ENCODE measurements around the gene FAM219A.

Gene FAM219A

DNA sequence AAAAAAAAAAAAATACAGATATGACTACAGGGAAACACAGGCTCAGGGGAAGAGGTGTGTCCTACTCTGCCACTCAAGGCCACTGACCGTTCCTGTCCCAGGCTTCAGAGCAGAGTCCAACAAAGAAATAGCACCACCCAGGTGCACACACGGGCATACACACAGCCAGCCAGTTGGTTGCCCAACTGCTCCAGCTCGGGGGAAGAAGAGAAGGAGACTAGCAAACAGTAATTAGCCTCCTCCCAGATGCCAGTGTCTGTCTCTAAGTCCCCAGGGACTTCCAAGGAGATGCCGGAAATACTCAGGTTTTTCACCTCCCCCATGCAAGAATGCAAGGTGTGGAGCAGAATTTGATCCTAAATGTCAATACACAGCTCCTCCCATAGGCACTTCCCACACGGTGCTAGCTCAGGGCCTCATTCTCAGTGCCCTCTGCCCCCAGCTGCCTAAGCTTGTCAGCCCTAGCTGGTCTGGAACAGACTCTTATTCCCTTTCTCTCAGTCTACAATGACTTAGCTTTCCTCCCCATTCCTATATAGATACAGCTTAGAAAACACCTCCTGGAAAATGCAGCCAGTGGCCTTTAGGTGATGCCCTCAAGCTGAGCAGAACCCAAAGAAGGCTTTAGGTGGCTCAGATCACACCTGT, 83.3 kb downstream of the FAM219A start:
- no peak for TF ChIP-seq CSDC2 (CRISPR knock-in tag; IDR thresholded peaks at IDR 0.05)
- no peak for TF ChIP-seq BACH2 (CRISPR knock-in tag; IDR thresholded peaks at IDR 0.05; ENCODE audit: borderline replicate concordance)
- TF ChIP-seq, protein P1, sequence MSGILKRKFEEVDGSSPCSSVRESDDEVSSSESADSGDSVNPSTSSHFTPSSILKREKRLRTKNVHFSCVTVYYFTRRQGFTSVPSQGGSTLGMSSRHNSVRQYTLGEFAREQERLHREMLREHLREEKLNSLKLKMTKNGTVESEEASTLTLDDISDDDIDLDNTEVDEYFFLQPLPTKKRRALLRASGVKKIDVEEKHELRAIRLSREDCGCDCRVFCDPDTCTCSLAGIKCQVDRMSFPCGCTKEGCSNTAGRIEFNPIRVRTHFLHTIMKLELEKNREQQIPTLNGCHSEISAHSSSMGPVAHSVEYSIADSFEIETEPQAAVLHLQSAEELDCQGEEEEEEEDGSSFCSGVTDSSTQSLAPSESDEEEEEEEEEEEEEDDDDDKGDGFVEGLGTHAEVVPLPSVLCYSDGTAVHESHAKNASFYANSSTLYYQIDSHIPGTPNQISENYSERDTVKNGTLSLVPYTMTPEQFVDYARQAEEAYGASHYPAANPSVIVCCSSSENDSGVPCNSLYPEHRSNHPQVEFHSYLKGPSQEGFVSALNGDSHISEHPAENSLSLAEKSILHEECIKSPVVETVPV (CRISPR knock-in tag; IDR thresholded peaks at IDR 0.05) = no peak
- TF ChIP-seq, protein P2, sequence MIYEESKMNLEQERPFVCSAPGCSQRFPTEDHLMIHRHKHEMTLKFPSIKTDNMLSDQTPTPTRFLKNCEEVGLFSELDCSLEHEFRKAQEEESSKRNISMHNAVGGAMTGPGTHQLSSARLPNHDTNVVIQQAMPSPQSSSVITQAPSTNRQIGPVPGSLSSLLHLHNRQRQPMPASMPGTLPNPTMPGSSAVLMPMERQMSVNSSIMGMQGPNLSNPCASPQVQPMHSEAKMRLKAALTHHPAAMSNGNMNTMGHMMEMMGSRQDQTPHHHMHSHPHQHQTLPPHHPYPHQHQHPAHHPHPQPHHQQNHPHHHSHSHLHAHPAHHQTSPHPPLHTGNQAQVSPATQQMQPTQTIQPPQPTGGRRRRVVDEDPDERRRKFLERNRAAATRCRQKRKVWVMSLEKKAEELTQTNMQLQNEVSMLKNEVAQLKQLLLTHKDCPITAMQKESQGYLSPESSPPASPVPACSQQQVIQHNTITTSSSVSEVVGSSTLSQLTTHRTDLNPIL (CRISPR knock-in tag; IDR thresholded peaks at IDR 0.05; ENCODE audit: low read depth) = no peak
- no peak for TF ChIP-seq ARNTL (CRISPR knock-in tag; IDR thresholded peaks at IDR 0.05; ENCODE audit: borderline replicate concordance, low read depth)
- TF ChIP-seq, protein P3, sequence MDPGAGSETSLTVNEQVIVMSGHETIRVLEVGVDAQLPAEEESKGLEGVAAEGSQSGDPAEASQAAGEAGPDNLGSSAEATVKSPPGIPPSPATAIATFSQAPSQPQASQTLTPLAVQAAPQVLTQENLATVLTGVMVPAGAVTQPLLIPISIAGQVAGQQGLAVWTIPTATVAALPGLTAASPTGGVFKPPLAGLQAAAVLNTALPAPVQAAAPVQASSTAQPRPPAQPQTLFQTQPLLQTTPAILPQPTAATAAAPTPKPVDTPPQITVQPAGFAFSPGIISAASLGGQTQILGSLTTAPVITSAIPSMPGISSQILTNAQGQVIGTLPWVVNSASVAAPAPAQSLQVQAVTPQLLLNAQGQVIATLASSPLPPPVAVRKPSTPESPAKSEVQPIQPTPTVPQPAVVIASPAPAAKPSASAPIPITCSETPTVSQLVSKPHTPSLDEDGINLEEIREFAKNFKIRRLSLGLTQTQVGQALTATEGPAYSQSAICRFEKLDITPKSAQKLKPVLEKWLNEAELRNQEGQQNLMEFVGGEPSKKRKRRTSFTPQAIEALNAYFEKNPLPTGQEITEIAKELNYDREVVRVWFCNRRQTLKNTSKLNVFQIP (CRISPR knock-in tag; IDR thresholded peaks at IDR 0.05; ENCODE audit: borderline replicate concordance, low read depth) = no peak
- no peak for TF ChIP-seq TOX (CRISPR knock-in tag; IDR thresholded peaks at IDR 0.05; ENCODE audit: borderline replicate concordance)
- no peak for TF ChIP-seq OSR1 (CRISPR knock-in tag; IDR thresholded peaks at IDR 0.05)
- TF ChIP-seq TCF4 (CRISPR knock-in tag; IDR thresholded peaks at IDR 0.05; ENCODE audit: borderline replicate concordance) = no peak
- no peak for ATAC-seq

DNA sequence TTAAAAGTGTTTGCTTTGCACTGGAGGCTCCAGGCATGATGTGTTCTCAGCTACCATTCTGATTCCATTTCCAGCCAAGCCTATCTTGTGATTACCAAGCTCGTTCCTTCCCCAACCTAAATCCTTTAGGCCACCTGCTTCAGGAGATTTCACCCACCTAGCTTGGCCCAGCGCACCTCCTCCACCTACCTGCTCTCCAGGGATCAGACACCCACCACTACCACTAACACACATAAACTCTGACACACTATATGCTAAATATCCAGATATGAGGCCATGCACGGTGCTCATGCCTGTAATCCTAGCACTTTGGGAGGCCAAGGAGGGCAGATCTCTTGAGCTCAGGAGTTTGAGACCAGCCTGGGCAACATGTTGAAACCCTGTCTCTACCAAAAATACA, 84.0 kb downstream of the FAM219A start:
- ATAC-seq = no peak
- no peak for TF ChIP-seq SNAI2 (CRISPR knock-in tag; IDR thresholded peaks at IDR 0.05)
- TF ChIP-seq OSR1 (CRISPR knock-in tag; IDR thresholded peaks at IDR 0.05) = no peak
- TF ChIP-seq TOX (CRISPR knock-in tag; IDR thresholded peaks at IDR 0.05; ENCODE audit: borderline replicate concordance) = no peak
- TF ChIP-seq, protein P3 (CRISPR knock-in tag; IDR thresholded peaks at IDR 0.05; ENCODE audit: borderline replicate concordance, low read depth) = no peak
- TF ChIP-seq ISL1 (CRISPR knock-in tag; IDR thresholded peaks at IDR 0.05) = no peak
- no peak for TF ChIP-seq TCF4 (CRISPR knock-in tag; IDR thresholded peaks at IDR 0.05; ENCODE audit: borderline replicate concordance)
- TF ChIP-seq, protein P2 (CRISPR knock-in tag; IDR thresholded peaks at IDR 0.05; ENCODE audit: low read depth) = no peak
- TF ChIP-seq, protein P4, sequence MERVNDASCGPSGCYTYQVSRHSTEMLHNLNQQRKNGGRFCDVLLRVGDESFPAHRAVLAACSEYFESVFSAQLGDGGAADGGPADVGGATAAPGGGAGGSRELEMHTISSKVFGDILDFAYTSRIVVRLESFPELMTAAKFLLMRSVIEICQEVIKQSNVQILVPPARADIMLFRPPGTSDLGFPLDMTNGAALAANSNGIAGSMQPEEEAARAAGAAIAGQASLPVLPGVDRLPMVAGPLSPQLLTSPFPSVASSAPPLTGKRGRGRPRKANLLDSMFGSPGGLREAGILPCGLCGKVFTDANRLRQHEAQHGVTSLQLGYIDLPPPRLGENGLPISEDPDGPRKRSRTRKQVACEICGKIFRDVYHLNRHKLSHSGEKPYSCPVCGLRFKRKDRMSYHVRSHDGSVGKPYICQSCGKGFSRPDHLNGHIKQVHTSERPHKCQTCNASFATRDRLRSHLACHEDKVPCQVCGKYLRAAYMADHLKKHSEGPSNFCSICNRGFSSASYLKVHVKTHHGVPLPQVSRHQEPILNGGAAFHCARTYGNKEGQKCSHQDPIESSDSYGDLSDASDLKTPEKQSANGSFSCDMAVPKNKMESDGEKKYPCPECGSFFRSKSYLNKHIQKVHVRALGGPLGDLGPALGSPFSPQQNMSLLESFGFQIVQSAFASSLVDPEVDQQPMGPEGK (CRISPR knock-in tag; IDR thresholded peaks at IDR 0.05; ENCODE audit: borderline replicate concordance) = no peak
- TF ChIP-seq ESRRG (CRISPR knock-in tag; IDR thresholded peaks at IDR 0.05) = no peak
- TF ChIP-seq, protein P1 (CRISPR knock-in tag; IDR thresholded peaks at IDR 0.05) = no peak

DNA sequence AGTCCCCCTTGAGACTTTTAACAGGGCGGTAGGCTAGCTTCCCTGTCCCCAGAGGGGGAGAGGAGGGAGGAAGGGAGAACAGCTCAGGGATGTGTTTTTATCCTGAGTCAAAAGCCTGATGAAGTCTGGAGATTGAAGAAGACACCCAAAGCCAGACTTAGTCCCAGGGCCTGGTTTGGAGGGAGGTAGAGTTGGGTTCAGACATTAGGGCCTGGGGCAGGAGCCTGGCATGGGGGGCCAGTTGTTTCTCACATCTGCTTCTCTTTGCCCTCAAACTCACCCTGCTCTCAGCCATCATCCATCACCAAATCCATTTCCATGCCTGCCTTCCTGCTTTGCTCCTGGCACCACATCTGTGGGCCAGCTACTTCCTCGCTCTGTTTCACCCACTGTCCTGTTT, 84.6 kb downstream of the FAM219A start:
- no peak for ATAC-seq
- TF ChIP-seq ESRRG (CRISPR knock-in tag; IDR thresholded peaks at IDR 0.05) = no peak
- no peak for TF ChIP-seq ZNF8 (CRISPR knock-in tag; IDR thresholded peaks at IDR 0.05)
- no peak for TF ChIP-seq CSDC2 (CRISPR knock-in tag; IDR thresholded peaks at IDR 0.05)
- TF ChIP-seq OSR1 (CRISPR knock-in tag; IDR thresholded peaks at IDR 0.05) = no peak
- no peak for TF ChIP-seq ZFP30 (CRISPR knock-in tag; IDR thresholded peaks at IDR 0.05)
- TF ChIP-seq BACH2 (CRISPR knock-in tag; IDR thresholded peaks at IDR 0.05; ENCODE audit: borderline replicate concordance) = no peak
- TF ChIP-seq, protein P5, sequence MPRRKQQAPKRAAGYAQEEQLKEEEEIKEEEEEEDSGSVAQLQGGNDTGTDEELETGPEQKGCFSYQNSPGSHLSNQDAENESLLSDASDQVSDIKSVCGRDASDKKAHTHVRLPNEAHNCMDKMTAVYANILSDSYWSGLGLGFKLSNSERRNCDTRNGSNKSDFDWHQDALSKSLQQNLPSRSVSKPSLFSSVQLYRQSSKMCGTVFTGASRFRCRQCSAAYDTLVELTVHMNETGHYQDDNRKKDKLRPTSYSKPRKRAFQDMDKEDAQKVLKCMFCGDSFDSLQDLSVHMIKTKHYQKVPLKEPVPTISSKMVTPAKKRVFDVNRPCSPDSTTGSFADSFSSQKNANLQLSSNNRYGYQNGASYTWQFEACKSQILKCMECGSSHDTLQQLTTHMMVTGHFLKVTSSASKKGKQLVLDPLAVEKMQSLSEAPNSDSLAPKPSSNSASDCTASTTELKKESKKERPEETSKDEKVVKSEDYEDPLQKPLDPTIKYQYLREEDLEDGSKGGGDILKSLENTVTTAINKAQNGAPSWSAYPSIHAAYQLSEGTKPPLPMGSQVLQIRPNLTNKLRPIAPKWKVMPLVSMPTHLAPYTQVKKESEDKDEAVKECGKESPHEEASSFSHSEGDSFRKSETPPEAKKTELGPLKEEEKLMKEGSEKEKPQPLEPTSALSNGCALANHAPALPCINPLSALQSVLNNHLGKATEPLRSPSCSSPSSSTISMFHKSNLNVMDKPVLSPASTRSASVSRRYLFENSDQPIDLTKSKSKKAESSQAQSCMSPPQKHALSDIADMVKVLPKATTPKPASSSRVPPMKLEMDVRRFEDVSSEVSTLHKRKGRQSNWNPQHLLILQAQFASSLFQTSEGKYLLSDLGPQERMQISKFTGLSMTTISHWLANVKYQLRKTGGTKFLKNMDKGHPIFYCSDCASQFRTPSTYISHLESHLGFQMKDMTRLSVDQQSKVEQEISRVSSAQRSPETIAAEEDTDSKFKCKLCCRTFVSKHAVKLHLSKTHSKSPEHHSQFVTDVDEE (CRISPR knock-in tag; IDR thresholded peaks at IDR 0.05) = no peak
- TF ChIP-seq, protein P2 (CRISPR knock-in tag; IDR thresholded peaks at IDR 0.05; ENCODE audit: low read depth) = no peak
- TF ChIP-seq, protein P3 (CRISPR knock-in tag; IDR thresholded peaks at IDR 0.05; ENCODE audit: borderline replicate concordance, low read depth) = no peak
- no peak for TF ChIP-seq PPARA (CRISPR knock-in tag; IDR thresholded peaks at IDR 0.05; ENCODE audit: borderline replicate concordance)

Measured in SK-N-SH treated with all-trans-retinoic acid at 6 μM for 48 hours (cell line).